NCI-H1092 (cell line): ENCODE measurements around the gene KIF6.

ENCODE experiments used
- DNase-seq: peaks from one replicate; lab custom pipeline; 2025; lab: John Stamatoyannopoulos, UW

The KIF6 gene

GRCh38 chr6:39417440-39417839 lies 307.8 kb downstream of the KIF6 start:
- no peak for DNase-seq

GRCh38 chr6:39416728-39417127 lies 308.5 kb downstream of the KIF6 start:
- no peak for DNase-seq

DNA sequence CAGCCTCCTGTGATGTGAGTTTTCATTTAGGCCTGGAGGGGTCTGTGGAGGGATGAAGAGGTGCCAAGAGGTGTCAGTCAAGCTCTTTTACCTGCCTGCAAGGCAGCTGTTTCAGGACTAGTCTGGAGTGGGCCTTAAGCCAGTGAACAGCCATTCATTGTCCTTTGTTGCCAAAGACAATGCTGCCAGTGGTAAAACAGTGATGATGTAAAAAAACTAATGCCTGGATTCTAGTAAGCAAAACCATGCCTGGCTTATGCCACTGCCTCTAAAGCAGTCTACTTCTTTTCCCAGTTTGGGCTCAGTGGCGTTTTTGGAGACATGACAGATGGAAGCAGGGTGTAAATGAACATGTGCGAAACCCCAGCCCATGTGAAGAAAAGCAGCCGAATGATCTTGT lies 309.2 kb downstream of the KIF6 start:
- no peak for DNase-seq

DNA sequence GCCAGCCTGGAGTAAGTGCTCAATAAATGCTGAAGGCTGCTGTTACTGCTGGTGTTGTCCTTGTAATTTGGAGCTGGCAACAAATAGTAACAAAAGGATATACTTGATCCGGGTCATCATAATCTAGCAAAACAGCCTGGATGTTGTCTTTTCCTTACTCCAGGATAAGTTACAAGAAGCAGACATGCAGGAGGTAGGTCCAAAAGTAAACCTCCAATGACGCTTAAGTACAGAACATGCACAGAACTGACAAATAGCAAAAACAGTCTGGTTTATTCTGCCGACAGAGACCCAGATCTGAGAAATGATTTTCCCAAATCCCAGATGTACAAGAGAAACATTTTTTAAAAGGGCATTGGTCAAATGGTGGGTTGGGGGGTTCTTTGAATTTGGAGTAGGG lies 309.7 kb downstream of the KIF6 start:
- no peak for DNase-seq

DNA sequence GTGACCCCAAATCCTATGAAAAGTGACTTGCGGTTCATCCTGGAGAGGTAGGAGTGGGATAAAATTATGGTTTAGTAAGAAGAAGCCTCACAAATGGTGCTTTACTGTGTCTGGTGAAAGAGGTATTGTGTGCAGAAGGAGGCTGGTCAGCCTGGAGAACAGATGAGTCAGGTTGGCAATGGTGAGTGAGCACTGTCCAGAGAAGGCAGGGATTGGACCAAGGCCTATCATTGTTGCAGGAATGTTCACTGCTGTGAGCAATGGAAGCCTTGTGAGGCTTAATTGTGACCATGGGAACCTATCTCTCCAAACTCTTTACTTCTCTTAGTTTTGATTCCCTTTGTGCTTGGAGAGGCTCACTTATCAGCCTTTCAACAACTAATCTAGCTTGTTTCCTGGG lies 313.7 kb downstream of the KIF6 start:
- DNase-seq: no peak

DNA sequence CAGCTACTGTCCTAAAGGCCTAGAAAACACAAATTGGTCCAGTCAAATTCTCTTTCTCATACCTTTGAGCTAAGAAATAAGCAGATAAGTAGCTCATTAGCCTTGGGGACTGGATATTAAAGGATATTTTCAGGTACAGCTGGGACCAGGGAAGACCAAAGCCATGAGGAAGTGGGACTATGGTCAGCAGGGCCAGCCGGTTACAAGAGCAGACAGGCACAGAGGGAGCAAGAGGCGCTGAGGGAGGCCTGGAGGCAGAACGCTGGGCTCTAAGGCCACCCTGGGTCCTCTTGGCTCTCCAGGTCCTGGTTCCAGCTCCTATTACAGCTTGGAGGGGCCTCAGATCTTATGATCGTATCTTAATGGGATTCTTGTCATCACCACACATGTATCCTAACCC lies 314.2 kb downstream of the KIF6 start:
- DNase-seq: no peak

GRCh38 chr6:39409889-39410288 lies 315.3 kb downstream of the KIF6 start:
- no peak for DNase-seq

- DNase-seq: no peak
Measured at GRCh38 chr6:39407446-39407993, 317.7 kb downstream of the KIF6 start.

- DNase-seq: no peak
Measured at GRCh38 chr6:39404312-39404711, 320.9 kb downstream of the KIF6 start.

- no peak for DNase-seq
Measured at GRCh38 chr6:39403304-39403703, 321.9 kb downstream of the KIF6 start.

DNA sequence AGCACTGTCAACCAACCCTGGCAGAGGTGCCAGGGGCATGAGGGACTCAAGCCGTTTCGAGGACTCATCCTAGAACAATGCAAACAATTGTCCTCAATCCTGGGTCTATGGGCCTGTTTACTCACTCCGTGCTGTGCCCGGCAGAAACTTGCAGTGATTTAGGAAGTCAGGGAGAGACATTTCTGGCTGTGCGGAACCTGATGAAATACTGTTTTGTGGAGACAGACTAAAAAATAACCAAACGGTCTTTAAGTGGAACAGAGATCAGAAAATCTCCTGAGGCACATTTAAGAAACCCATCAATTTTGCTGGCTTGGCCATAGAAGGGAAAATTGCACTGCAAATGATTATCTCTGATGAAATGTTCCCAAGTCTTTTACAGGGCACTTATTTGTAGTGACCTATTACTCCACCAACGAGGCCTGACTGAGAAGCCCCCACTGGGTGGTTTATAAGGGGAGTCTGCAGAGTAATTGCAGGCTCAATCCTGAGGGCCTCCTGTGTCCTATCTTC lies 322.9 kb downstream of the KIF6 start:
- no peak for DNase-seq

GRCh38 chr6:39401376-39401775 lies 323.8 kb downstream of the KIF6 start:
- DNase-seq: no peak

DNA sequence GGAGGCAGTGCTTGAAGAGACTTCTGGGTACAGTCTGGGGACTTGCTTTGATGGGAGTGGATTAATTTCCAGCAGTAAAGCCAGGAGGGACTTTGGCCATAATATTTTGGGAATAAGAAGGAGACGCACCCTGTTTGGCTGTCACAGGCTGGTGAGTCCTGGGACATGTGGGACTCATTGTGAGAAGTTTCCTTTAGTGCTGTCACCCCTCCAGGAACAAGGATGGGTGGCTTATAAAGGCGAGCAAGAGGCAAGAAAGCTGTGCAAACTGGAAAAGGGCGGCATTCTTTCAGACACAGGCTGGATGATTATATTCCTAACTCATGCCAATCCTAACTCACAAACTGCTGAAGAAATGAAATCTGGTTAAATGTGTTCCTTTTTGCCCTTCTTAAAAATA lies 325.2 kb downstream of the KIF6 start:
- no peak for DNase-seq

DNA sequence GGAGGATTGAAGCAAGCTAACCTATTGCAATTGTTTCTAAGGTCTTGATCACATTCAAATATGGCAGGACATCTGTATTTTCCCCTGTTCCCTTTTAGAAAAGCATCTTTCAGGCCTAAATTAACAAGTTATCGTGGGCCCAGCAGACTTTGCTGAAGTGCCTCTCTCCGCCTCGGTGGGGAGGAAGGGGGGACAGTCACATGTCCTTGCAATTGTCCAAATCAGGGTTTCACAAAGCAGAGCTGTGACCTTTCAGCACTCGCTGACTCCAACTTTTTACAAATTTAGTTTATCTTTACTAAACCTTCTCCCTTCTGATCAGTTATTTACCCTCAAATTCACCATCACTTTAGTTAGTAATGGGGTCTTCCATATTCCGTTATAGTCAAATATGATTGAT lies 328.4 kb downstream of the KIF6 start:
- DNase-seq: no peak

- DNase-seq: no peak
Measured at GRCh38 chr6:39393075-39393474, 332.1 kb downstream of the KIF6 start.

- DNase-seq: no peak
Measured at GRCh38 chr6:39391182-39391581, 334.0 kb downstream of the KIF6 start.

GRCh38 chr6:39389484-39389767 lies 335.8 kb downstream of the KIF6 start:
- no peak for DNase-seq

DNA sequence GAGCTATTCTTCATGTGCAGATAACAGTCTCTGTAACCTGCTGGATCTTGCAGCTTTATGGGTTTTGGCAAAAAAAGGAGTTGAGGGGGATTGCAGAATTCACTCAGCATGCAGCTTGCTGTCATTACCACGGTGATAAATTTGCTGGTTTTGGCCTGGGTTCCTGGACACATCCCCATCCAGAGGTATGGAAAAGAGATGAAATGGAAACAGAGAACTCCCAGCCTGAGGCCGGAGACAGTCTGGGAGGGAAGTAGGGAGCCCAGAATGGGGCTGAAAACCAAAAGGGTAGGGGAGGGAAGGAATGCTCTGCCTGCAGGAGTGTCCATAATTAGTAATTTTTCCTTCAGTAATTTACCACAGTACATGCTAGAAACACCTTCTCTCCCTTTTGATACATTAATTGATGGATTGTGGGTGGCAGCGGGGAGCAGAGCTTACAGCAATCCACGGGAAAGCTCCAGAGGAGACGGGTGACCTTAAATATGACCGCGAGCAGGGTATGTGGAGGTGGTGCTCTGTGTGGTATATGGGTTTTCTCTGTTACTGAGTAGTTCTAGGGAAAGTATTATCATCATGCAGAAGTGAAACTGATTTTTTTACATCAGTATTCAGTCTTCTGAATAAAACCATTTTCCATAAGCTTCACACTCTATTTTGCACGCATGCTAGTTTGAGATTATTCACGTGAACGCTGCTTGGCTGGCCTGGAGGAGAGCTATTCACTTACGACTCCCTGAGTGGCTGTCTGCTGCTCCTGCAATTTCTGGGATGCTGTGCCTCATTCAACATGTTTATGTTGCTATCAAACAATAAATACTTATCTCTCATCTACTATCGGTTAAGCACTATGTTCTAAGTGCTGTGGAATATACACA lies 336.4 kb downstream of the KIF6 start:
- DNase-seq: no peak

GRCh38 chr6:39387785-39388184 lies 337.4 kb downstream of the KIF6 start:
- no peak for DNase-seq

DNA sequence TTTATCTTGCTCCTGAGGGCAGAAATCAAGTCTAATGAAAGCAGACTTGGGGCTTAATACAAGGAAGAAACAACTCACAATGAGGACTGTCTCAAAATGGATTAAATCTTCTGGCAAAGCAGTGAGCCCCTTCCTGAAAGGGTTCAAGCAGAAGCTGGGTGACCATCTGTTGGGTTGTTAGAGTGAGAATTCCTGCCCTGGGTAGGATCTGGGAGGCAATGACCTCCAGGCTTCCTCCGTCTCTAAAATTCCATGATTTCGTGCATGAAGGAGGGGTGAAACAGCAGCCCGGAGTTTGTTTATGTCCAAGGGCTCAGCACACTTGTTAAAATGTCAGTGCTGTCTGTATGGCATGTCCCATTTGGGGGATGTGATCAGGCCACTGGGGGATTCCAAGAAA lies 338.7 kb downstream of the KIF6 start:
- DNase-seq: no peak

DNA sequence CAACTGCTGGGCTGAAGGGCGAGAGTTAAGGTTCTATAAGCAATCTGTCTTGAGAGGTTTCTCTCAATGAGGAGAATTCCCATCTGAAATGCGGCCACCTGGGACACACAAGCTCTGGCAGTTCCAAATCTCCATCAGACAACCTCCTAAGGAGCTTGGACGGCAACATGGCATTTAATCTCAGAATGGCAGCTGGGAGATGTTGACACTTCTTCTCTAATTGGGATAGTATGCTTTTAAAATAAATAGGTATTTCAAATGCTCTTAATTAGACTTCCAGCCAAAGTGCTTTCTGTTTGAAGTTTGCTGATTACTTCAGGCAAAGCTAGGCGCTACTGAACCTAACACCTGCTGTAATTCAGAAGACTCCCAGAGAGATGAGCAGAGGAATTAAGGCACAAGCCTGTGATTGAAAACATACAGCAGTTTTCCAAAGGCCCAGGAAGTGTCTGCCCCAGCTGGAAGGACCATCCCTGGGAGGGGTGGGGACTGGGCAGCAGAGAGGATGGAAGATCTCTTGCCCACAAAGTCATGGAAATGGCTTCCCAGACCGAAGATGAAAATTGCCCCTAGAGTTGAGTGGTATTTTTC lies 343.6 kb downstream of the KIF6 start:
- DNase-seq: no peak

DNA sequence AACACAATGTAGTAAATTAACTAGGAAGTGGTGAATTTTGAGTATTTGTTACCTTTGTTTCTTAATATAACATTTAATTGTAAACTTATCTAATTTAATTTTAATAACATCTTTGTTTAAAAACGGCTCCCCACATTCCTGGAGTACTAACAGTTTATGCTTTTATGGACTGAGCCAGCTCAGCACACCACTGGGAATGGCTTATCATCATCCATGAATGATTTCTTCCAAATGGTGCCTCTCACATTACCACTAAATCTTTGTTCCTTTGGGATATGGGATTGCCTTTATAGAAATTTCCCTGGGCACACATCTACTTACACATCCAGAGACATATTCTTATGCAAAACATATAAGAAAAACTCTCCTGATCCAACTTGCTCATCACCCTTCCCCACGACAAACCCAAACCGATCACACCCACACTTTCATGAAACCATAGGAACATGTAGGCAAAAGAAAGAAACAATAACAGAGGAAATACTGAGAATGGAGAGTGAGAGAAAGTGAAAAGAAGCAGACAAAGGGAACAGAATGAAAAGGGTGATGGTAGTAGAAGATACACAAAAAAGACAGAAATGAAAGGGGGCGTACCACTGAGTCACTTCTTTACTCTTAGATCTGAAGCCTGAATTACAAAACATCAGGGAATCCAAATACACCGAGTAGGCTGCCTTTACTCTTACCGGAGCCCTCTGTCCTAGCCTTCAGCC lies 344.2 kb downstream of the KIF6 start:
- DNase-seq: no peak

DNA sequence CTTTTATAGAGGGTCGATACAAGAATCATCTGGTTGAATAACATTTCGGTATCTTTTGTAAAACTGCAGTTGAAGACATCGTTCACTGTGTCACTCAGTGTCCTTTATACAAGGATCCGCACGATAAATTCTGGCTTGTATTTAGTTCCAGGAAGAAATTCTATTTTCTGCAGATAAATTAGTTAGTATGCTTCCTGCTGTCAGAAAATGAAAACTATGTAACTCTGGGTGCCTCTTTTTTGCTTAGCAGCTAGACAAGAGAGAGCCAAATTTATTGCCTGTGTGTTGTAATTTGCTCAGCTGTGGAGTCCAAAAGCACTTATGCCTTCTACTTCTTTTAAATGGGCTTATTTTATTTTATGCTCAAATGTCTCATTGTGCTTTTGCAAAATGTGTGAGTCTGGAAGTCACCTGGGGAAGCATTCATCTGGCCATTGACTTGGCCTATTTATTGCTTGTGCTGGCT lies 346.2 kb downstream of the KIF6 start:
- DNase-seq: no peak
